Measurements from ENCODE around the gene TPP2.
A peak's percentile ranks its signal among the peaks of the same experiment; 100 is the strongest.

The TPP2 gene

DNA sequence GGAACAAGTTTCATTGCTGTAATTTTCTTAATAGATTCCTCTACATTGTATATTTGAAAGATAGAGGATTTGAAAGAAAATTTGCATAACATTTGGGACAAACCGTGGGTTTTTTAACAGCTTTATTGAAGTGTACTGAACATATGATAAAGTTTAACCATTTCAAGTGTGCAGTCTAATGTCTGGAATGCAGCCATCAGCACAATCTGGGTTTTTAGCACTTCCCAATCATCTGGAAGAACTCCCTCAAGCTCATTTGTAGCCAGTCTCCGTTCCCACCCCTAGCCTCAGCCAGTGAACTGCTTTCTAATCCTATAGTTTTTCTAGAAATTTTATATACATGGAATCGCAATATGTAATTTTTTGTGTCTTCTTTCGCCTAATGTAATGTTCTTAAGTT lies 85.4 kb downstream of the TPP2 start:
- ChIA-PET CTCF (no interaction called here), POLR2A (ENCODE audit: low non-redundant PET) (no interaction called here)
- no peak for DNase-seq (ENCODE audit: low spot score)
- H3K27ac ChIP-seq: no peak overlapping the region
- TF ChIP-seq, protein P1, sequence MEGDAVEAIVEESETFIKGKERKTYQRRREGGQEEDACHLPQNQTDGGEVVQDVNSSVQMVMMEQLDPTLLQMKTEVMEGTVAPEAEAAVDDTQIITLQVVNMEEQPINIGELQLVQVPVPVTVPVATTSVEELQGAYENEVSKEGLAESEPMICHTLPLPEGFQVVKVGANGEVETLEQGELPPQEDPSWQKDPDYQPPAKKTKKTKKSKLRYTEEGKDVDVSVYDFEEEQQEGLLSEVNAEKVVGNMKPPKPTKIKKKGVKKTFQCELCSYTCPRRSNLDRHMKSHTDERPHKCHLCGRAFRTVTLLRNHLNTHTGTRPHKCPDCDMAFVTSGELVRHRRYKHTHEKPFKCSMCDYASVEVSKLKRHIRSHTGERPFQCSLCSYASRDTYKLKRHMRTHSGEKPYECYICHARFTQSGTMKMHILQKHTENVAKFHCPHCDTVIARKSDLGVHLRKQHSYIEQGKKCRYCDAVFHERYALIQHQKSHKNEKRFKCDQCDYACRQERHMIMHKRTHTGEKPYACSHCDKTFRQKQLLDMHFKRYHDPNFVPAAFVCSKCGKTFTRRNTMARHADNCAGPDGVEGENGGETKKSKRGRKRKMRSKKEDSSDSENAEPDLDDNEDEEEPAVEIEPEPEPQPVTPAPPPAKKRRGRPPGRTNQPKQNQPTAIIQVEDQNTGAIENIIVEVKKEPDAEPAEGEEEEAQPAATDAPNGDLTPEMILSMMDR (conservative IDR thresholded peaks at IDR 0.05; ENCODE audit: low read depth): no peak

DNA sequence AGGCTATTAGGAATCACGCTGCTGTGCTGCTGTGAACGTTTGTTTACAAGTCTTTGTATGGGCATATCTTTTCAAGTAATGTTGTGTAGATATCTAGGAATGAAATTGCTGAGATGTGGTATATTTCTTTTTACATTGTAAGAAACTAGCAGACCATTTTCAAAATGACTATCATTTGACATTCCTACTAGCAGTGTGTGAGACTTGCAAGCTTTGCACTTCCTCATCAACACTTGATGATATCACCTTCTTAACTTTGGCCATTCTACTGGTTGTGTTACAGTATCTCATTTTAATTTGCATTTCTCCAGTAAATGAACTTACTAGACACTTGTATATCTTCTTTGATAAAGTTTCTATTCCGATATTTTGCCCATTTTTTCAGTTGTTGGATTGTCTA lies 85.9 kb downstream of the TPP2 start:
- POLR2A ChIA-PET (ENCODE audit: low non-redundant PET): no interaction called here
- no peak overlapping the region for H3K27ac ChIP-seq
- TF ChIP-seq, protein P1 (conservative IDR thresholded peaks at IDR 0.05; ENCODE audit: low read depth): no peak
- DNase-seq (ENCODE audit: low spot score): no peak
- CTCF ChIA-PET: interaction anchor here (0.6 kb wide), 1 partner anchor 245 kb away, joined by 5 read pairs; no protein-coding TSS in a partner anchor

DNA sequence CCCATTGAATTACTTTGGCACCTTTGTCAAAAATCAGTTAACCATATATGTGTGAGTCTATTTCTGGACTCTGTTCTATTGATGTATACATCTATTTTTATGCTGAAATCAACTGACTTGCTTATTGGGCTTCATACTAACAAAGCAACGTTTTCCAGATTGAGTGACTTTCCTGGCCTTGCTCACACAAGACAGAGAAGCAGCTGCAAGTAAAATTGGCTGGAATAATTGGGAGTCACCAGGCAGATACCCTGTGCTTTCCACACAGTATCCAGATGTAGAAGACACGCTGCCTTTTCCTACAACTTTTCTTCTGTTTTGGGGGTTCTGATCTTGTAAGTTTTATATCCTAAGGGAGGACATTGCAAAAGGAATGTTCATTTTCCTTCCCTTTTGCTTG lies 86.9 kb downstream of the TPP2 start:
- POLR2A ChIA-PET (ENCODE audit: low non-redundant PET): no interaction called here
- CTCF ChIA-PET: no interaction called here

DNA sequence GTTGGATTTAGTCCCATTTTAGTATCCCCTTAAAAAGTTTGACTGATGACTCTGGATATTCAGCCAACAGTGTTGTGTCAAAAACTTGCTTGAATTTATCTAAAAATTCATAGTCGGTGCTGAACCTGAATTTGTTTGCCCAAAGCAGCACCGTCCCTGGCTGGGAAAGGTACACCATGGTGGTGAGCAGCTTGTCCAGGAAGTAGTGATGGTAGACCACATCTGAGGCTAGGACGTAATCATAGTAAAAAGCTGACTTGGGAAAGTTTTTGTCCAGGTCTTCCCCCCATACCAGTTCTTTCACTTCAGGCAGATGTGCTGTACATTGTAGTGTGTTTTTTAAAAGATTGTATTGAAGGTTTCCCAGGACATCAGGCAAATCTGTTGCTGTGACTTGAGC lies 89.2 kb downstream of the TPP2 start:
- TF ChIP-seq, protein P1 (conservative IDR thresholded peaks at IDR 0.05; ENCODE audit: low read depth): no peak
- H3K27ac ChIP-seq: no peak overlapping the region
- CTCF ChIA-PET: no interaction called here
- POLR2A ChIA-PET (ENCODE audit: low non-redundant PET): no interaction called here
- DNase-seq (ENCODE audit: low spot score): no peak

More for the DNA sequence above, 86.9 kb downstream of the TPP2 start:
- TF ChIP-seq, protein P1 (conservative IDR thresholded peaks at IDR 0.05; ENCODE audit: low read depth): no peak
- no peak overlapping the region for H3K27ac ChIP-seq
- DNase-seq (ENCODE audit: low spot score): no peak

DNA sequence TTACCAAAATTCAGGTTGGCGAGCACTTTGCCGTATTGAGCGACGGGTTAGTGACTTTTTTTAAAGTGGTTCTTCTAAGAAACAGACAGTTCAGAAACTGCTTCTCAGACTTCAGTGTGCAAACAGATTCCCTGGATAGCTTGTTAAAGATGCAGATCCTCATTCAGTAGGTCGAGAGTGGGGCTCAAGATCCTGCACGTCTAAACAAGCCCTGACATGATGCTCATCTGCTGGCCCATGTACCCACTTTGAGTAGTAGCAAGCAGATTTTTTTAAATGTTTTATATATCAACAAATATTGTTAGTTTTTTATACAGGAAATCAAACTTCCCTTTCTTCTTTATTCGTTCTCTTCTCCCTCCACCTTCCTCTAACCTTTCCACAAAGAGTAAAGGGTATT lies 90.7 kb downstream of the TPP2 start:
- ChIA-PET CTCF (no interaction called here), POLR2A (ENCODE audit: low non-redundant PET) (no interaction called here)
- no peak overlapping the region for H3K27ac ChIP-seq
- DNase-seq (ENCODE audit: low spot score): peak; percentile 36
- TF ChIP-seq, protein P1 (conservative IDR thresholded peaks at IDR 0.05; ENCODE audit: low read depth): no peak

DNA sequence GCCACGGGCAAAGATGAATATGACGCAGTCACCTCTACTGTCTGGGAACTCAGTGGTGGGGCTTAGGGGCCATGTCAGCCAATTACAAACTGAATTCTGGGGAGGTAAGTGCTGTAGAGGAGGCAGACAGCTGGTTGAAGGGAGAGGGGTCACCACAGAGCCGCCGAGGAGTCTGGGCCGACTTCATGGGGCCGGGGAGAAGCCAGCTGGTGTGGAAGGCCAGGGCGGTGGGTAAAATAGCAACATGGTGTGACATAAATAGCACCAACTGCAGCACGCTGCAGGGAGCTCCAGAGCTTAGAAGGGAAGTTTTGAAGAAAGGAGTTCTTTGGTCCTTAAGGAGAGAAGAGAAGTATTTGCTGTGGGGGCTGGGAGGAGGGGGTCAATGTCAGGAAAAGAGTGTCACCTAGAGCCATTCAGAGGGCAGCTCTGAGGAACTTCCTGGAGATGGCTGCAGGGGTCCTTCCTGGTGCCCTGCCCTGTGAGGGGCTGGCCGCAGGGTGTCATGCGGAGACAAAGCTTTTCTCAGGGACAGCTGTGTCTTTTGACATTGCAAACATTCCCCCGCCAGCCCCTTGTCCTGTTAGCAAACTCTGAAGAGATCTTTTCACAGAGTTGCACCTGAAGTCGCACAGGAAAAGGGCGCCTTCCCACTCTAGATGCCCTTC lies 91.7 kb downstream of the TPP2 start:
- TF ChIP-seq, protein P1 (conservative IDR thresholded peaks at IDR 0.05; ENCODE audit: low read depth): no peak
- no peak overlapping the region for H3K27ac ChIP-seq
- no peak for DNase-seq (ENCODE audit: low spot score)
- ChIA-PET POLR2A (ENCODE audit: low non-redundant PET) (no interaction called here), CTCF (interaction anchor here (0.5 to 0.6 kb wide), 2 partner anchors 30 to 469 kb away, joined by 3 to 4 read pairs; no protein-coding TSS in a partner anchor)

All from RWPE1 (cell line).